ENCODE measurements around the gene SLIT3. TPM values are rescaled to one million over a fixed set of nuclear protein-coding genes. Genes with fewer than 3 reads are reported as not detected.

Gene SLIT3
- total and polyA plus RNA-seq, 2 experiments from 2014 or later: 0.59 to 0.71 TPM

GRCh38 chr5:169146158-169146557, 154.8 kb downstream of the SLIT3 start:
- peaks cover 8% of the 10 kb centered on the region for H3K4me1 ChIP-seq (ENCODE audit: insufficient read depth)
- H4K20me1 ChIP-seq (replicated peaks; ENCODE audit: insufficient read depth): no peaks in the 10 kb centered on the region
- no peak overlapping the region for H3K4me3 ChIP-seq
- H3K4me2 ChIP-seq: no peak overlapping the region
- no peaks in the 10 kb centered on the region for H3K79me2 ChIP-seq (replicated peaks; ENCODE audit: insufficient read depth)
- no peaks in the 10 kb centered on the region for H3K9me2 ChIP-seq (ENCODE audit: insufficient read depth)
- no peak for DNase-seq (ENCODE audit: low spot score)
- no peaks in the 10 kb centered on the region for H3K27me3 ChIP-seq (ENCODE audit: insufficient read depth)
- Mint-ChIP-seq H3K9me3 (no peaks in the 10 kb centered on the region), H3K27me3 (ENCODE audit: insufficient read depth, low read depth, poor library complexity) (peaks cover 1% of the 10 kb centered on the region), H3K27ac (no peak overlapping the region), H3K4me3 (no peak overlapping the region), H3K36me3 (ENCODE audit: low read depth) (no peaks in the 10 kb centered on the region), H3K4me1 (peaks cover 13% of the 10 kb centered on the region; the same call in 2 of the 3 replicates)
- H3F3A ChIP-seq (replicated peaks; ENCODE audit: low read depth): no peaks in the 10 kb centered on the region
- TF ChIP-seq CTCF (conservative IDR thresholded peaks at IDR 0.05; ENCODE audit: low read depth in 2 of 2): no peak
- no peak for TF ChIP-seq ETS1 (IDR thresholded peaks at IDR 0.05)
- TF ChIP-seq CREB1 (CRISPR knock-in tag; IDR thresholded peaks at IDR 0.05; ENCODE audit: low read depth): no peak
- no peak for TF ChIP-seq EZH2phosphoT487 (IDR thresholded peaks at IDR 0.05; ENCODE audit: unreplicated experiment)
- TF ChIP-seq NANOG (IDR thresholded peaks at IDR 0.05; ENCODE audit: borderline replicate concordance): no peak
- no peak for TF ChIP-seq ZNF331 (CRISPR knock-in tag; IDR thresholded peaks at IDR 0.05; ENCODE audit: low read depth)
- no peak for TF ChIP-seq POLR2AphosphoS5 (IDR thresholded peaks at IDR 0.05; ENCODE audit: low read depth)
- no peak for TF ChIP-seq STAT1 (IDR thresholded peaks at IDR 0.05; ENCODE audit: unreplicated experiment)
- TF ChIP-seq EZH2 (IDR thresholded peaks at IDR 0.05; ENCODE audit: low read depth, unreplicated experiment): no peak
- no peak overlapping the region for H2AFZ ChIP-seq
- no peaks in the 10 kb centered on the region for H3K36me3 ChIP-seq (ENCODE audit: insufficient read depth)
- H3K27ac ChIP-seq (ENCODE audit: low read depth): no peak overlapping the region
- ATAC-seq: no peak

GRCh38 chr5:169142264-169142970, 158.5 kb downstream of the SLIT3 start:
- H3K27ac ChIP-seq (ENCODE audit: low read depth): no peak overlapping the region
- no peaks in the 10 kb centered on the region for H3K9me3 Mint-ChIP-seq
- H3K27me3 Mint-ChIP-seq (ENCODE audit: insufficient read depth, low read depth, poor library complexity): peaks cover 1% of the 10 kb centered on the region
- no peaks in the 10 kb centered on the region for H3K36me3 Mint-ChIP-seq (ENCODE audit: low read depth)
- no peak overlapping the region for H2AFZ ChIP-seq
- no peaks in the 10 kb centered on the region for H3K79me2 ChIP-seq (replicated peaks; ENCODE audit: insufficient read depth)
- H3K4me3 Mint-ChIP-seq: no peak overlapping the region
- H3K4me1 Mint-ChIP-seq: no peaks in the 10 kb centered on the region
- H4K20me1 ChIP-seq (replicated peaks; ENCODE audit: insufficient read depth): no peaks in the 10 kb centered on the region
- no peak for ATAC-seq
- no peak overlapping the region for H3K27ac Mint-ChIP-seq
- H3K27me3 ChIP-seq (ENCODE audit: insufficient read depth): no peaks in the 10 kb centered on the region
- H3K4me1 ChIP-seq (ENCODE audit: insufficient read depth): no peaks in the 10 kb centered on the region
- no peak overlapping the region for H3K4me2 ChIP-seq
- H3K9me2 ChIP-seq (ENCODE audit: insufficient read depth): no peaks in the 10 kb centered on the region
- H3F3A ChIP-seq (replicated peaks; ENCODE audit: low read depth): no peaks in the 10 kb centered on the region
- H3K4me3 ChIP-seq: no peak overlapping the region
- H3K36me3 ChIP-seq (ENCODE audit: insufficient read depth): no peaks in the 10 kb centered on the region
- DNase-seq (ENCODE audit: low spot score): no peak
- no peak for TF ChIP-seq CTCF (conservative IDR thresholded peaks at IDR 0.05; ENCODE audit: low read depth in 2 of 2)
- no peak for TF ChIP-seq POLR2AphosphoS5 (IDR thresholded peaks at IDR 0.05; ENCODE audit: low read depth)
- TF ChIP-seq ZNF331 (CRISPR knock-in tag; IDR thresholded peaks at IDR 0.05; ENCODE audit: low read depth): no peak
- TF ChIP-seq JUNB (IDR thresholded peaks at IDR 0.05; ENCODE audit: unreplicated experiment): no peak
- no peak for TF ChIP-seq CREB1 (CRISPR knock-in tag; IDR thresholded peaks at IDR 0.05; ENCODE audit: low read depth)

All from GM23338 (cell line).